IMR-90 (cell line): ENCODE measurements around the gene MORF4L2. TPM values are rescaled to one million over a fixed set of nuclear protein-coding genes. Genes with fewer than 3 reads are reported as not detected.

Source experiments
- ATAC-seq: fragments of 200-7000 bp; cut with Tn5 transposase; 2 replicates; pipeline ENCODE4 v1.9.1; 2020; ENCODE audit warnings: low read depth, mild to moderate bottlenecking, moderate library complexity
- BruUV-seq: library from RNA; stranded (reverse); fragments of 400-500 nt; replicated peaks from 2 replicates; lab custom pipeline; 2021; lab: Mats Ljungman, UMichigan
- CTCF ChIA-PET: fragments of 300-600 bp; formaldehyde crosslinking; extraction: SDS; loops from one replicate; lab custom pipeline; 2021; ENCODE audit warnings: antibody characterized with exemption; lab: Yijun Ruan, JAX
- POLR2A ChIA-PET: fragments of 300-600 bp; sonication (Branson Sonifier 250); formaldehyde crosslinking; loops from one replicate; lab custom pipeline; 2022; ENCODE audit warnings: antibody characterized with exemption; ENCODE audit not compliant: unreplicated experiment; lab: Charles Lee
- DNase-seq: peaks from one replicate; pipeline ENCODE4 v3.0.0; 2013
- H2AFZ ChIP-seq: replicated peaks from 2 replicates; pipeline ENCODE3; 2013; ENCODE audit warnings: low read length, mild to moderate bottlenecking; ENCODE audit not compliant: poor library complexity
- H2AK5ac ChIP-seq: 2 replicates; pipeline ENCODE4 v1.6.1; 2013; ENCODE audit warnings: low read depth, low read length, inconsistent platforms
- H2AK9ac ChIP-seq: replicated peaks from 2 replicates; pipeline ENCODE3; 2013; ENCODE audit warnings: mild to moderate bottlenecking, low read depth, low read length, moderate library complexity; ENCODE audit not compliant: poor library complexity
- H2BK120ac ChIP-seq: 2 replicates; pipeline ENCODE4 v1.6.1; 2013; ENCODE audit warnings: low read depth, low read length, inconsistent platforms
- H2BK15ac ChIP-seq: 3 replicates; pipeline ENCODE4 v1.6.1; 2013; ENCODE audit warnings: low read depth, low read length, inconsistent platforms
- H2BK20ac ChIP-seq: 2 replicates; pipeline ENCODE4 v1.6.1; 2013; ENCODE audit warnings: low read depth, mild to moderate bottlenecking, inconsistent platforms, low read length, moderate library complexity
- H2BK5ac ChIP-seq: 2 replicates; pipeline ENCODE4 v1.6.1; 2013; ENCODE audit warnings: mild to moderate bottlenecking, low read depth, low read length, inconsistent platforms; ENCODE audit not compliant: poor library complexity, severe bottlenecking
- H3K14ac ChIP-seq: replicated peaks from 2 replicates; pipeline ENCODE4 v1.6.1; 2013; ENCODE audit warnings: low read depth, low read length, inconsistent platforms
- H3K18ac ChIP-seq: 2 replicates; pipeline ENCODE4 v1.6.1; 2013; ENCODE audit warnings: low read depth, low read length, control low read depth
- H3K23ac ChIP-seq: 2 replicates; pipeline ENCODE4 v1.6.1; 2013; ENCODE audit warnings: low read depth, low read length, inconsistent platforms
- H3K27ac ChIP-seq: 2 replicates; pipeline ENCODE4 v1.5.1; 2013; ENCODE audit warnings: mild to moderate bottlenecking, control low read depth, low read length; ENCODE audit not compliant: insufficient read depth
- H3K27me3 ChIP-seq: 2 replicates; pipeline ENCODE4 v1.6.1; 2013; ENCODE audit warnings: low read length; ENCODE audit not compliant: control insufficient read depth, insufficient read depth
- H3K36me3 ChIP-seq: 2 replicates; pipeline ENCODE4 v1.6.1; 2013; ENCODE audit warnings: low read length, mixed read lengths; ENCODE audit not compliant: control insufficient read depth, insufficient read depth
- H3K4ac ChIP-seq: 2 replicates; pipeline ENCODE4 v1.6.1; 2013; ENCODE audit warnings: low read depth, low read length, inconsistent platforms
- H3K4me1 ChIP-seq: 2 replicates; pipeline ENCODE4 v1.6.1; 2013; ENCODE audit warnings: low read length, mixed read lengths; ENCODE audit not compliant: control insufficient read depth, insufficient read depth
- H3K4me2 ChIP-seq: 2 replicates; pipeline ENCODE4 v1.6.1; 2013; ENCODE audit warnings: low read depth, mild to moderate bottlenecking, control low read depth, low read length, moderate library complexity
- H3K4me3 ChIP-seq: 2 replicates; pipeline ENCODE4 v1.5.1; 2013; ENCODE audit warnings: low read depth, mild to moderate bottlenecking, control low read depth, low read length, moderate library complexity; ENCODE audit not compliant: insufficient read depth
- H3K56ac ChIP-seq: 2 replicates; pipeline ENCODE4 v1.6.1; 2013; ENCODE audit warnings: low read length, inconsistent platforms; ENCODE audit not compliant: insufficient read depth; ENCODE audit errors: extremely low read depth
- H3K79me1 ChIP-seq, 2 experiments: 2 replicates each; pipeline ENCODE4 v1.6.1; 2013; ENCODE audit warnings: low read length in 2 of 2, inconsistent platforms in 1 of 2, low read depth in 1 of 2
- H3K9ac ChIP-seq: 2 replicates; pipeline ENCODE4 v1.6.1; 2013; ENCODE audit warnings: low read depth, low read length, control low read depth
- H3K9me1 ChIP-seq: 2 replicates; pipeline ENCODE4 v1.6.1; 2013; ENCODE audit warnings: low read length, inconsistent platforms; ENCODE audit not compliant: insufficient read depth
- H3K9me3 ChIP-seq: 2 replicates; pipeline ENCODE4 v1.6.1; 2013; ENCODE audit warnings: low read length; ENCODE audit not compliant: control insufficient read depth, insufficient read depth
- H4K20me1 ChIP-seq: 2 replicates; pipeline ENCODE4 v1.6.1; 2013; ENCODE audit warnings: low read length, inconsistent platforms; ENCODE audit not compliant: insufficient read depth
- H4K5ac ChIP-seq: 2 replicates; pipeline ENCODE4 v1.6.1; 2013; ENCODE audit warnings: mild to moderate bottlenecking, low read depth, low read length, control low read depth
- H4K8ac ChIP-seq, 2 experiments: 2 replicates each; pipeline ENCODE4 v1.6.1; 2013; ENCODE audit warnings: low read depth in 2 of 2, low read length in 2 of 2, control low read depth in 1 of 2, inconsistent platforms in 1 of 2
- H4K91ac ChIP-seq: 2 replicates; pipeline ENCODE4 v1.6.1; 2013; ENCODE audit warnings: low read depth, low read length, inconsistent platforms; ENCODE audit not compliant: insufficient read depth
- BHLHE40 ChIP-seq: fragments of 150-350 bp; IDR thresholded peaks from 2 replicates; pipeline ENCODE4 v1.6.1; 2016; ENCODE audit warnings: mild to moderate bottlenecking, low read depth, low read length
- CEBPB ChIP-seq: IDR thresholded peaks from 2 replicates; pipeline ENCODE4 v1.6.1; 2012; ENCODE audit warnings: low read depth, low read length, improper control_type of control experiment
- CHD1 ChIP-seq: IDR thresholded peaks from 2 replicates; pipeline ENCODE4 v1.6.1; 2012; ENCODE audit warnings: low read depth, low read length, improper control_type of control experiment
- FOS ChIP-seq: fragments of 150-350 bp; IDR thresholded peaks from 2 replicates; pipeline ENCODE4 v1.6.1; 2016; ENCODE audit warnings: low read depth, low read length
- MAFK ChIP-seq: IDR thresholded peaks from 2 replicates; pipeline ENCODE4 v1.6.1; 2012; ENCODE audit warnings: low read depth, low read length, improper control_type of control experiment
- MAZ ChIP-seq: IDR thresholded peaks from 2 replicates; pipeline ENCODE4 v1.6.1; 2012; ENCODE audit warnings: low read depth, mild to moderate bottlenecking, low read length, improper control_type of control experiment, moderate library complexity, borderline replicate concordance
- MXI1 ChIP-seq: IDR thresholded peaks from 2 replicates; pipeline ENCODE4 v1.6.1; 2012; ENCODE audit warnings: low read depth, mild to moderate bottlenecking, low read length, moderate library complexity, borderline replicate concordance
- NFE2L2 ChIP-seq: fragments of 150-350 bp; IDR thresholded peaks from 2 replicates; pipeline ENCODE4 v1.6.1; 2016; ENCODE audit warnings: low read depth, mild to moderate bottlenecking, low read length
- POLR2A ChIP-seq: IDR thresholded peaks from 2 replicates; pipeline ENCODE4 v1.6.1; 2012; ENCODE audit warnings: mild to moderate bottlenecking, low read depth, low read length
- RAD21 ChIP-seq: IDR thresholded peaks from 2 replicates; pipeline ENCODE4 v1.6.1; 2012; ENCODE audit warnings: low read length, improper control_type of control experiment
- RCOR1 ChIP-seq: IDR thresholded peaks from 2 replicates; pipeline ENCODE4 v1.6.1; 2012; ENCODE audit warnings: mild to moderate bottlenecking, low read length, improper control_type of control experiment; ENCODE audit not compliant: insufficient replicate concordance
- RFX5 ChIP-seq: IDR thresholded peaks from 2 replicates; pipeline ENCODE4 v1.8.0; 2012; ENCODE audit warnings: low read depth, mild to moderate bottlenecking, low read length, moderate library complexity
- SMC3 ChIP-seq: fragments of 150-350 bp; IDR thresholded peaks from 2 replicates; pipeline ENCODE4 v1.6.1; 2016; ENCODE audit warnings: low read depth, mild to moderate bottlenecking, antibody characterized with exemption, low read length, moderate library complexity
- WGBS, 2 experiments: methylation state at CpG; one replicate each; pipeline versions ENCODE4 v1.1.5 to v1.1.7; 2013; ENCODE audit warnings: missing lambda C conversion rate in 2 of 2; ENCODE audit not compliant: insufficient read length in 1 of 2; ENCODE audit errors: extremely low coverage in 2 of 2; 5-methylcytosine and 5-hydroxymethylcytosine counted together
- dilution Hi-C: fragments of 300-500 bp; cut with HindIII; formaldehyde crosslinking; loops from one replicate; pipeline ENCODE4 v1.14.3; 2018; ENCODE audit warnings: low sequenced_read_pairs; ENCODE audit not compliant: unreplicated experiment
- in situ Hi-C: fragments of 300-500 bp; cut with MboI; formaldehyde crosslinking; loops from 3 replicates; pipeline ENCODE4 v1.14.3; 2019; ENCODE audit warnings: low sequenced_read_pairs, inconsistent platforms, mixed read lengths
- intact Hi-C: fragments of 100-400 bp; cut with micrococcal nuclease; formaldehyde crosslinking; loops from 2 replicates; pipeline ENCODE4 v1.10.0; 2022
- polyA plus RNA-seq, 3 experiments: library from polyadenylated mRNA; depleted of rRNA; stranded (reverse); fragments of >200 nt; gene quantifications; 2 replicates each; pipeline ENCODE4 v1.2.3, GENCODE V29; 2012; ENCODE audit warnings: low replicate concordance in 1 of 3
- total RNA-seq: library from RNA; depleted of rRNA; stranded (reverse); fragments of >200 nt; gene quantifications from 2 replicates; pipeline ENCODE4 v1.2.3, GENCODE V29; 2012
- TF ChIP-seq, protein P1 (sequence below): conservative IDR thresholded peaks from 2 replicates; pipeline ENCODE4 v1.5.1; 2012; ENCODE audit warnings: mild to moderate bottlenecking, low read depth, low read length, improper control_type of control experiment
- TF ChIP-seq, protein P2 (sequence below): fragments of 150-350 bp; IDR thresholded peaks from 2 replicates; pipeline ENCODE4 v1.6.1; 2016; ENCODE audit warnings: low read depth, mild to moderate bottlenecking, low read length, moderate library complexity, borderline replicate concordance

MORF4L2 gene
- total and polyA plus RNA-seq, 2 of the 4 experiments (the other 2 are of a cell fraction) = 795 to 1,218 TPM

DNA sequence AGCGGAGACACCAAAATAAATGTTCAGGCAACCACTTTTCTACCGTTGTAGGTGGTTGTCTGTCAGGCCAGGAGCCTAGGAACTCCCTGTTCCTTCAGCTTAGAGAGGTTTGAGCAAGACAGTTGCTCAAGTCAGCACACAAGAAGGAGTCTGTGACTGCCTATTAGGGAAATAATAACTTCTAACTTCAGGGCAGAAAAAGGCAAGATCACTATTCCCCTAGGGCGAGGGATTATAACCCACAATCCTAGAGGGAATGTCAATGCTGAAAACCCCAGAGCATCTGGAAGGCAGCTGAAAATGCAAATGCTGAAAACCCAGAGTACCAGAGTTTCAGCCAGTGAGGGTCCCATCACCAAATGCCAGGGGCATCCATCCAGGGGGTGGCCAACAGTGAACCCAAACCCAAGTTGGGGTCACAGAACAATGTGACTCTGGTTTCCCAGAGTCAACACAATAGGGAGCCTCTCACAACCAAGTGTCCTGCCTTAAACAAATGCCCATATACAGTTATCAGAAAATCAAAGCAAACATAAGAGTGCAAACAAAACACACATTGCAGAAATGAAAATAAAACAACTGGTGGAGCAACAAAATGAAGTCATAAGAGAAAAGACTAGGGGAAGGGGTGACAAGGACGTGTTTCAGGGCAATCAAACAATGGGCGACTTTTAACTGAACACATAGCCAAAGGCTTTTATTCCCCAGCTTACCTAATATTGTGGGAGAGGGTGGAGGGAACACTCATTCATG is 27.6 kb downstream of the MORF4L2 start:
- ChIA-PET CTCF (interaction anchor here (0.6 to 0.7 kb wide), 2 partner anchors 38 to 110 kb away, joined by 3 to 5 read pairs; no protein-coding TSS in a partner anchor), POLR2A (no interaction called here)
- Histone ChIP-seq H4K20me1 (no peaks in the 10 kb centered on the region), H2BK120ac (no peak overlapping the region), H3K14ac (no peak overlapping the region), H2BK20ac (no peak overlapping the region; the same call in 1 of the 2 replicates), H3K4me3 (no peak overlapping the region), H3K18ac (no peak overlapping the region), H2AK5ac (no peak overlapping the region), H3K27ac (no peak overlapping the region), H2BK15ac (no peak overlapping the region), H3K9me1 (no peaks in the 10 kb centered on the region), H4K91ac (no peak overlapping the region), H4K5ac (no peak overlapping the region), H2BK5ac (no peak overlapping the region), H3K56ac (no peak overlapping the region), H3K27me3 (peaks cover 2% of the 10 kb centered on the region; the same call in 1 of the 2 replicates), H3K4me2 (no peak overlapping the region), H4K8ac (no peak overlapping the region), H3K9me3 (no peaks in the 10 kb centered on the region), H3K79me1 (no peaks in the 10 kb centered on the region), H3K4me1 (no peaks in the 10 kb centered on the region), H2AFZ (no peak overlapping the region), H3K4ac (no peak overlapping the region), H3K9ac (no peak overlapping the region), H3K36me3 (no peaks in the 10 kb centered on the region), H3K23ac (no peak overlapping the region), H2AK9ac (no peak overlapping the region)
- no peak for DNase-seq
- BruUV-seq = no TSS peak
- no peak for ATAC-seq
- intact Hi-C loops = no loop called here
- in situ Hi-C loops = no loop called here
- dilution Hi-C loops = no loop called here
- no CpG with 5 or more reads among the region's 5 CpGs for WGBS, 2 experiments
- TF ChIP-seq MXI1 = no peak
- no peak for TF ChIP-seq FOS
- no peak for TF ChIP-seq POLR2A
- no peak for TF ChIP-seq BHLHE40
- no peak for TF ChIP-seq CEBPB
- TF ChIP-seq NFE2L2 = no peak
- TF ChIP-seq RAD21 = no peak
- TF ChIP-seq, protein P1, sequence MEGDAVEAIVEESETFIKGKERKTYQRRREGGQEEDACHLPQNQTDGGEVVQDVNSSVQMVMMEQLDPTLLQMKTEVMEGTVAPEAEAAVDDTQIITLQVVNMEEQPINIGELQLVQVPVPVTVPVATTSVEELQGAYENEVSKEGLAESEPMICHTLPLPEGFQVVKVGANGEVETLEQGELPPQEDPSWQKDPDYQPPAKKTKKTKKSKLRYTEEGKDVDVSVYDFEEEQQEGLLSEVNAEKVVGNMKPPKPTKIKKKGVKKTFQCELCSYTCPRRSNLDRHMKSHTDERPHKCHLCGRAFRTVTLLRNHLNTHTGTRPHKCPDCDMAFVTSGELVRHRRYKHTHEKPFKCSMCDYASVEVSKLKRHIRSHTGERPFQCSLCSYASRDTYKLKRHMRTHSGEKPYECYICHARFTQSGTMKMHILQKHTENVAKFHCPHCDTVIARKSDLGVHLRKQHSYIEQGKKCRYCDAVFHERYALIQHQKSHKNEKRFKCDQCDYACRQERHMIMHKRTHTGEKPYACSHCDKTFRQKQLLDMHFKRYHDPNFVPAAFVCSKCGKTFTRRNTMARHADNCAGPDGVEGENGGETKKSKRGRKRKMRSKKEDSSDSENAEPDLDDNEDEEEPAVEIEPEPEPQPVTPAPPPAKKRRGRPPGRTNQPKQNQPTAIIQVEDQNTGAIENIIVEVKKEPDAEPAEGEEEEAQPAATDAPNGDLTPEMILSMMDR = no peak
- TF ChIP-seq CHD1 = no peak
- TF ChIP-seq, protein P2, sequence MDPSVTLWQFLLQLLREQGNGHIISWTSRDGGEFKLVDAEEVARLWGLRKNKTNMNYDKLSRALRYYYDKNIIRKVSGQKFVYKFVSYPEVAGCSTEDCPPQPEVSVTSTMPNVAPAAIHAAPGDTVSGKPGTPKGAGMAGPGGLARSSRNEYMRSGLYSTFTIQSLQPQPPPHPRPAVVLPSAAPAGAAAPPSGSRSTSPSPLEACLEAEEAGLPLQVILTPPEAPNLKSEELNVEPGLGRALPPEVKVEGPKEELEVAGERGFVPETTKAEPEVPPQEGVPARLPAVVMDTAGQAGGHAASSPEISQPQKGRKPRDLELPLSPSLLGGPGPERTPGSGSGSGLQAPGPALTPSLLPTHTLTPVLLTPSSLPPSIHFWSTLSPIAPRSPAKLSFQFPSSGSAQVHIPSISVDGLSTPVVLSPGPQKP = no peak
- no peak for TF ChIP-seq RFX5
- no peak for TF ChIP-seq MAZ
- TF ChIP-seq MAFK = no peak
- no peak for TF ChIP-seq SMC3
- no peak for TF ChIP-seq RCOR1
